Adrenal gland (tissue), 12 donors: ENCODE measurements around the gene TEX52. TPM values are rescaled to one million over a fixed set of nuclear protein-coding genes. Genes with fewer than 3 reads are reported as not detected.

ENCODE experiments used
- DNase-seq, 7 donors: peaks; one replicate each; pipeline ENCODE4 v3.0.0-alpha.2; 2019 to 2020
- H3K27ac ChIP-seq, 5 donors: fragments of 200-600 bp; sonication (generic) in 4 of 5; 1 replicate in 3 of 5; 2 replicates in 2 of 5; pipeline versions ENCODE4 v1.5.1 to v1.8.0; 2016 to 2020; ENCODE audit warnings: mild to moderate bottlenecking in 1 of 5
- H3K27me3 ChIP-seq: fragments of 200-600 bp; 2 replicates; pipeline ENCODE4 v1.8.0; 2021
- H3K36me3 ChIP-seq, 2 donors: fragments of 200-600 bp; replicated peaks in 1 of 2; 1 replicate in 1 of 2; 2 replicates in 1 of 2; pipeline versions ENCODE4 v1.5.1 to v1.8.0; 2018 to 2022
- H3K4me1 ChIP-seq, 2 donors: fragments of 200-600 bp; replicated peaks in 1 of 2; 1 replicate in 1 of 2; 2 replicates in 1 of 2; pipeline versions ENCODE4 v1.5.1 to v1.8.0; 2018 to 2021
- H3K4me3 ChIP-seq, 4 donors: fragments of 200-600 bp; sonication (generic) in 3 of 4; one replicate each; pipeline ENCODE4 v1.5.1; 2016 to 2018
- H3K9me3 ChIP-seq, 3 donors: fragments of 200-600 bp; sonication (generic) in 1 of 3; replicated peaks in 1 of 3; 1 replicate in 2 of 3; 2 replicates in 1 of 3; pipeline versions ENCODE4 v1.5.1 to v1.8.0; 2016 to 2021
- CTCF ChIP-seq, 6 experiments: fragments of 450-650 bp in 4 of 6; fragments of 200-600 bp in 2 of 6; sonication (generic) in 1 of 6; IDR thresholded peaks; 1 replicate in 5 of 6; 2 replicates in 1 of 6; pipeline versions ENCODE4 v1.5.1 to v1.8.0; 2016 to 2021; ENCODE audit warnings: antibody characterized with exemption in 6 of 6, mild to moderate bottlenecking in 2 of 6, moderate library complexity in 1 of 6
- POLR2A ChIP-seq, 2 donors: fragments of 450-650 bp; IDR thresholded peaks; one replicate each; pipeline ENCODE4 v1.6.1; 2017; ENCODE audit warnings: antibody characterized with exemption in 2 of 2, mild to moderate bottlenecking in 2 of 2, moderate library complexity in 1 of 2
- WGBS, 4 donors: extraction: QIAGEN DNeasy Blood & Tissue Kit in 2 of 4; methylation state at CpG; one replicate each; pipeline versions ENCODE4 v1.1.5 to v1.1.7; 2013 to 2017; 5-methylcytosine and 5-hydroxymethylcytosine counted together
- intact Hi-C, 2 donors: fragments of 100-400 bp; cut with DNase I; formaldehyde crosslinking; loops; one replicate each; pipeline versions ENCODE4 v1.14.1 to v1.15.0; 2022 to 2023
- polyA plus RNA-seq, 3 donors: library from polyadenylated mRNA; stranded (reverse); fragments of 200-250 nt in 2 of 3; fragments of 350-450 nt in 1 of 3; fragmentation: Illumina TruSeq in 1 of 3; extraction: RNeasy Lipid Tissue Mini Kit (QIAGEN cat#74804) in 1 of 3; gene quantifications; one replicate each; pipeline ENCODE4 v1.2.3, GENCODE V29; 2013 to 2014
- total RNA-seq, 9 donors: library from RNA; depleted of rRNA in 4 of 9; stranded (reverse); fragments of >200 nt in 4 of 9; fragments of 120-200 nt in 1 of 9; fragmentation: NEBNext Ultra II Directional in 1 of 9; extraction: Animal tissue kit (Norgen Biotek cat#: 25700) in 1 of 9; gene quantifications; one replicate each; pipeline versions ENCODE4 v1.1.0 to v1.2.4, GENCODE V29; 2013 to 2023
- donor health status: healthy with polysubstance abuse.
- donor health status: Bipolar disorder and iron deficiency.
- donor health status: DM: yes; HTN: yes; CAD: no.
- donor health status: DM: no; HTN: no; CAD: no.
- donor health status: DM: no; HTN: no; CAD: no.
- donor health status: DM: yes; HTN: yes; CAD: no.

Gene TEX52
- total and polyA plus RNA-seq, 12 donors, result not detected

DNA sequence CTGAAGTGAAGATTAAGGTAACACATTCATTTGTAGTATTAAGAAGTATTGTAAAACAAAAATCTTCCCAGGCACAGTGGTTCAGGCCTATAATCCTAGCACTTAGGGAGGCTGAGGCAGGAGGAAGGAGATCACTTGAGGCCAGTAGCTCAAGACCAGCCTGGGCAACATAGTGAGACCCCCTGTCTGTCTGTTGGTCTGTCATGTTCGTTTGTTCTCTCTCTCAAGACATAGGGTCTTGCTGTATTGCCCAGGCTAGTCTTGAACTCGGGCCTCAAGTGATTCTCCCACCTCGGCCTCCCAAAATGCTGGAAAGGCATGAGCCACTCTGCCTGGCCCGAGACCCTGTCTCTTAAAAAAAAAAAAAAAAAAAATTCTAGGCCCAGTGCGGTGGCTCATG, 40.6 kb upstream of the TEX52 start:
- Histone ChIP-seq H3K27ac (no peak overlapping the region), H3K36me3 (no peaks in the 10 kb centered on the region), H3K4me1 (peaks cover 13 to 39% of the 10 kb centered on the region in 2 donors), H3K9me3 (no peaks in the 10 kb centered on the region), H3K4me3 (no peak overlapping the region), H3K27me3 (no peaks in the 10 kb centered on the region)
- intact Hi-C loops, result no loop called here
- no peak for TF ChIP-seq POLR2A (IDR thresholded peaks at IDR 0.05)
- TF ChIP-seq CTCF (IDR thresholded peaks at IDR 0.05), result no peak
- no peak for DNase-seq
- WGBS, 4 donors, result 96 to 100% (median 98%) methylated on average over 5 of the region's 5 CpGs

DNA sequence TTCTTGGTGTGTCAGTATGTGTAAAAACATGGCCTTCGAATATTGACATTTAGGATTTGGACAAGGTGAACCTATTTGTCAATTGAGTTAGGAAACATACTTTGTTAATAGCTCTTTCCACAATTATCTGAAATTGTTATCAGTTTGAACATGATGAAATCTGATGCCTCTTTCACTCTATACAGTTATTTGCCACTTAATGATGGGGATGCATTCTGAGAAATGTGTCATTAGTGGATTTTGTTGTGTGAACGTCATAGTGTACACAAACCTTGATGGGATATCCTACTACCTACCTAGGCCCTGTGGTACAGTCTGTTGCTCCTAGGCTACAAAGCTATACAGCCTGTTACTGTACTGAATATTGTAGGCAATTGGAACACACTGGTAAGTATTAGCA, 38.7 kb upstream of the TEX52 start:
- no peak for TF ChIP-seq POLR2A (IDR thresholded peaks at IDR 0.05)
- TF ChIP-seq CTCF (IDR thresholded peaks at IDR 0.05), result no peak
- WGBS, 4 donors, result 37 to 63% (median 51%) methylated on average over 2 of the region's 2 CpGs
- H3K27ac ChIP-seq, result peak overlapping the region in 2 of 5 donors; percentile 47 to 54
- no peaks in the 10 kb centered on the region for H3K9me3 ChIP-seq
- H3K27me3 ChIP-seq, result no peaks in the 10 kb centered on the region
- H3K36me3 ChIP-seq, result no peaks in the 10 kb centered on the region
- intact Hi-C loops, result no loop called here
- peaks cover 22 to 43% of the 10 kb centered on the region in 2 donors for H3K4me1 ChIP-seq
- DNase-seq, result no peak
- H3K4me3 ChIP-seq, result no peak overlapping the region

- H3K4me1 ChIP-seq, result peaks cover 25 to 47% of the 10 kb centered on the region in 2 donors
- WGBS, 4 donors, result 24 to 63% (median 49%) methylated on average over 2 of the region's 2 CpGs
- peak overlapping the region in 2 of 5 donors; percentile 47 to 54 for H3K27ac ChIP-seq
- H3K27me3 ChIP-seq, result no peaks in the 10 kb centered on the region
- intact Hi-C loops, result no loop called here
- no peak overlapping the region for H3K4me3 ChIP-seq
- no peaks in the 10 kb centered on the region for H3K36me3 ChIP-seq
- DNase-seq, result no peak
- no peak for TF ChIP-seq POLR2A (IDR thresholded peaks at IDR 0.05)
- no peak for TF ChIP-seq CTCF (IDR thresholded peaks at IDR 0.05)
- H3K9me3 ChIP-seq, result no peaks in the 10 kb centered on the region
Measured at GRCh38 chr12:2895051-2895451, 38.2 kb upstream of the TEX52 start.

- no peak for TF ChIP-seq CTCF (IDR thresholded peaks at IDR 0.05)
- TF ChIP-seq POLR2A (IDR thresholded peaks at IDR 0.05), result peak in 1 of 2 donors; percentile 80
- Histone ChIP-seq H3K4me3 (peak overlapping the region in 1 of 4 donors; percentile 4), H3K27ac (peak overlapping the region in 3 of 5 donors; percentile 73 to 99 (median 78)), H3K9me3 (no peaks in the 10 kb centered on the region), H3K36me3 (no peaks in the 10 kb centered on the region), H3K27me3 (no peaks in the 10 kb centered on the region), H3K4me1 (peaks cover 25 to 55% of the 10 kb centered on the region in 2 donors)
- DNase-seq, result peak; percentile 63 to 83 (median 76)
- WGBS, 4 donors, result 50 to 64% (median 53%) methylated on average over 8 of the region's 8 CpGs
- intact Hi-C loops, result no loop called here
Measured at GRCh38 chr12:2893007-2893406, 36.2 kb upstream of the TEX52 start.
